CD8-positive, alpha-beta memory T cell (primary cell): Measurements from ENCODE around the gene CST11. TPM values are rescaled to one million over a fixed set of nuclear protein-coding genes. Genes with fewer than 3 reads are reported as not detected.

Experiments used
- CTCF ChIA-PET: fragments of 350-600 bp; sonication (Branson Sonifier 250); formaldehyde crosslinking; loops from one replicate; lab custom pipeline; 2021; ENCODE audit warnings: antibody characterized with exemption; lab: Charles Lee
- POLR2A ChIA-PET: fragments of 350-600 bp; sonication (Branson Sonifier 250); formaldehyde crosslinking; loops from one replicate; lab custom pipeline; 2021; ENCODE audit warnings: antibody characterized with exemption; lab: Charles Lee
- DNase-seq, 5 donors: peaks; one replicate each; pipeline versions ENCODE4 v3.0.0 to v3.0.0-alpha.2; 2020 to 2022; ENCODE audit warnings: mixed read lengths in 1 of 5
- H3K27ac ChIP-seq: one replicate; pipeline ENCODE4 v1.7.0; 2013; ENCODE audit warnings: low read depth, mild to moderate bottlenecking, low read length, moderate library complexity
- H3K27me3 ChIP-seq: 2 replicates; pipeline ENCODE4 v1.7.0; 2013; ENCODE audit warnings: low read length, mild to moderate bottlenecking; ENCODE audit not compliant: insufficient read depth, poor library complexity, severe bottlenecking
- H3K36me3 ChIP-seq: 2 replicates; pipeline ENCODE4 v1.7.0; 2013; ENCODE audit warnings: mild to moderate bottlenecking, low read length, moderate library complexity; ENCODE audit not compliant: insufficient read depth
- H3K4me1 ChIP-seq: 2 replicates; pipeline ENCODE4 v1.7.0; 2013; ENCODE audit warnings: mild to moderate bottlenecking, low read length, moderate library complexity; ENCODE audit not compliant: insufficient read depth
- H3K4me3 ChIP-seq: 2 replicates; pipeline ENCODE4 v1.7.0; 2013; ENCODE audit warnings: mild to moderate bottlenecking, low read length
- H3K9me3 ChIP-seq: 2 replicates; pipeline ENCODE4 v1.7.0; 2013; ENCODE audit warnings: mild to moderate bottlenecking, low read length
- H3K27ac Mint-ChIP-seq, 8 donors: one replicate each; pipeline ENCODE4 v1.8.0; 2020 to 2021; ENCODE audit warnings: mixed read lengths in 8 of 8, mild to moderate bottlenecking in 6 of 8, inconsistent platforms in 3 of 8, moderate library complexity in 3 of 8
- H3K27me3 Mint-ChIP-seq, 2 donors: one replicate each; pipeline ENCODE4 v1.8.0; 2020 to 2021; ENCODE audit warnings: mixed read lengths in 2 of 2, mild to moderate bottlenecking in 1 of 2, moderate library complexity in 1 of 2
- H3K36me3 Mint-ChIP-seq, 3 donors: one replicate each; pipeline ENCODE4 v1.8.0; 2020 to 2021; ENCODE audit warnings: mixed read lengths in 3 of 3, inconsistent platforms in 1 of 3, mild to moderate bottlenecking in 1 of 3
- H3K4me1 Mint-ChIP-seq, 3 donors: one replicate each; pipeline ENCODE4 v1.8.0; 2020 to 2021; ENCODE audit warnings: mixed read lengths in 3 of 3, inconsistent platforms in 1 of 3, mild to moderate bottlenecking in 1 of 3
- H3K4me3 Mint-ChIP-seq, 7 donors: one replicate each; pipeline ENCODE4 v1.8.0; 2020 to 2021; ENCODE audit warnings: mixed read lengths in 7 of 7, mild to moderate bottlenecking in 6 of 7, moderate library complexity in 4 of 7, inconsistent platforms in 2 of 7
- H3K9me3 Mint-ChIP-seq, 5 donors: one replicate each; pipeline ENCODE4 v1.8.0; 2020 to 2022; ENCODE audit warnings: mixed read lengths in 5 of 5, mild to moderate bottlenecking in 3 of 5, moderate library complexity in 2 of 5, inconsistent platforms in 1 of 5
- polyA plus RNA-seq: library from polyadenylated mRNA; unstranded; fragments of 300-500 nt; fragmentation: Illumina TruSeq; gene quantifications from one replicate; pipeline ENCODE4 v1.2.3, GENCODE V29; 2021
- total RNA-seq, 2 experiments: library from RNA; stranded (reverse); gene quantifications; one replicate each; pipeline ENCODE4 v1.2.3, GENCODE V29; 2021

Gene CST11
- total and polyA plus RNA-seq, 3 experiments from 2014 or later: not detected

GRCh38 chr20:23453549-23454543, 1.2 kb upstream of the CST11 start:
- ChIA-PET POLR2A (no interaction called here), CTCF (interaction anchor here (1.4 to 2.2 kb wide), 2 partner anchors 11 to 12 kb away, joined by 4 read pairs; no protein-coding TSS in a partner anchor)
- peaks cover 19% of the 10 kb centered on the region for H3K4me1 ChIP-seq
- no peak for DNase-seq
- no peak overlapping the region for H3K4me3 ChIP-seq
- no peaks in the 10 kb centered on the region for H3K36me3 ChIP-seq
- no peaks in the 10 kb centered on the region for H3K9me3 ChIP-seq
- H3K27me3 ChIP-seq: no peaks in the 10 kb centered on the region
- peaks cover 0 to 2% of the 10 kb centered on the region in 2 donors for H3K27me3 Mint-ChIP-seq
- H3K9me3 Mint-ChIP-seq: no peaks in the 10 kb centered on the region
- no peak overlapping the region for H3K4me3 Mint-ChIP-seq
- no peak overlapping the region for H3K27ac ChIP-seq
- peaks cover 29 to 38% (median 33%) of the 10 kb centered on the region in 3 donors for H3K4me1 Mint-ChIP-seq
- no peaks in the 10 kb centered on the region for H3K36me3 Mint-ChIP-seq
- no peak overlapping the region for H3K27ac Mint-ChIP-seq

- Histone ChIP-seq H3K4me3 (no peak overlapping the region), H3K27me3 (no peaks in the 10 kb centered on the region), H3K36me3 (no peaks in the 10 kb centered on the region), H3K4me1 (peaks cover 17% of the 10 kb centered on the region), H3K27ac (no peak overlapping the region), H3K9me3 (no peaks in the 10 kb centered on the region)
- Mint-ChIP-seq H3K4me1 (peaks cover 26 to 30% (median 26%) of the 10 kb centered on the region in 3 donors), H3K27ac (no peak overlapping the region), H3K4me3 (no peak overlapping the region), H3K9me3 (no peaks in the 10 kb centered on the region), H3K36me3 (no peaks in the 10 kb centered on the region), H3K27me3 (peaks cover 0 to 2% of the 10 kb centered on the region in 2 donors)
- ChIA-PET CTCF (interaction anchor here (1.3 to 1.4 kb wide), 2 partner anchors 10 kb away, joined by 4 to 5 read pairs; no protein-coding TSS in a partner anchor), POLR2A (no interaction called here)
- no peak for DNase-seq
Observed at GRCh38 chr20:23451956-23452487, 654 bp downstream of the CST11 start.

- ChIA-PET CTCF (interaction anchor here (1.3 kb wide), 1 partner anchor 8 kb away, joined by 5 read pairs; no protein-coding TSS in a partner anchor), POLR2A (no interaction called here)
- Histone ChIP-seq H3K36me3 (no peaks in the 10 kb centered on the region), H3K4me1 (peaks cover 6% of the 10 kb centered on the region), H3K4me3 (no peak overlapping the region), H3K9me3 (no peaks in the 10 kb centered on the region), H3K27me3 (no peaks in the 10 kb centered on the region), H3K27ac (no peak overlapping the region)
- no peak for DNase-seq
- H3K4me3 Mint-ChIP-seq: no peak overlapping the region
- no peaks in the 10 kb centered on the region for H3K9me3 Mint-ChIP-seq
- H3K27ac Mint-ChIP-seq: peak overlapping the region in 2 of 8 donors; percentile 5 to 14
- no peaks in the 10 kb centered on the region for H3K36me3 Mint-ChIP-seq
- peaks cover 15 to 18% (median 15%) of the 10 kb centered on the region in 3 donors for H3K4me1 Mint-ChIP-seq
- H3K27me3 Mint-ChIP-seq: peaks cover 0 to 2% of the 10 kb centered on the region in 2 donors
Observed at GRCh38 chr20:23450877-23451276, 1.8 kb downstream of the CST11 start.

- H3K27me3 Mint-ChIP-seq: peaks cover 0 to 2% of the 10 kb centered on the region in 2 donors
- no peak overlapping the region for H3K4me3 Mint-ChIP-seq
Observed at GRCh38 chr20:23449421-23449820, 3.3 kb downstream of the CST11 start.

GRCh38 chr20:23448167-23448566, 4.5 kb downstream of the CST11 start:
- Histone ChIP-seq H3K36me3 (no peaks in the 10 kb centered on the region), H3K4me3 (no peak overlapping the region)
- POLR2A ChIA-PET: no interaction called here

More at GRCh38 chr20:23449421-23449820, 3.3 kb downstream of the CST11 start:
- H3K4me1 Mint-ChIP-seq: peaks cover 7 to 10% (median 8%) of the 10 kb centered on the region in 3 donors
- no peak for DNase-seq
- ChIA-PET CTCF (no interaction called here), POLR2A (no interaction called here)
- peak overlapping the region in 3 of 8 donors; percentile 28 to 77 (median 64) for H3K27ac Mint-ChIP-seq
- Histone ChIP-seq H3K9me3 (no peaks in the 10 kb centered on the region), H3K4me1 (no peaks in the 10 kb centered on the region), H3K36me3 (no peaks in the 10 kb centered on the region), H3K27me3 (no peaks in the 10 kb centered on the region), H3K4me3 (no peak overlapping the region), H3K27ac (no peak overlapping the region)
- no peaks in the 10 kb centered on the region for H3K36me3 Mint-ChIP-seq
- H3K9me3 Mint-ChIP-seq: no peaks in the 10 kb centered on the region

GRCh38 chr20:23446505-23446904, 6.2 kb downstream of the CST11 start:
- no peaks in the 10 kb centered on the region for H3K36me3 ChIP-seq
- Mint-ChIP-seq H3K27ac (peak overlapping the region in 1 of 8 donors; percentile 58), H3K27me3 (peaks cover 0 to 3% of the 10 kb centered on the region in 2 donors), H3K4me3 (no peak overlapping the region), H3K9me3 (no peaks in the 10 kb centered on the region), H3K4me1 (peaks cover 7 to 14% (median 8%) of the 10 kb centered on the region in 3 donors), H3K36me3 (no peaks in the 10 kb centered on the region)
- H3K4me1 ChIP-seq: no peaks in the 10 kb centered on the region
- H3K4me3 ChIP-seq: no peak overlapping the region
- POLR2A ChIA-PET: no interaction called here
- CTCF ChIA-PET: interaction anchor here (1.5 kb wide), 1 partner anchor 10 kb away, joined by 5 read pairs; no protein-coding TSS in a partner anchor
- H3K27me3 ChIP-seq: no peaks in the 10 kb centered on the region
- no peaks in the 10 kb centered on the region for H3K9me3 ChIP-seq
- no peak overlapping the region for H3K27ac ChIP-seq
- no peak for DNase-seq

More at GRCh38 chr20:23448167-23448566, 4.5 kb downstream of the CST11 start:
- H3K27me3 Mint-ChIP-seq: peaks cover 0 to 2% of the 10 kb centered on the region in 2 donors
- no peaks in the 10 kb centered on the region for H3K36me3 Mint-ChIP-seq
- DNase-seq: no peak
- peaks cover 7 to 10% (median 8%) of the 10 kb centered on the region in 3 donors for H3K4me1 Mint-ChIP-seq
- H3K27ac Mint-ChIP-seq: no peak overlapping the region
- no peaks in the 10 kb centered on the region for H3K9me3 Mint-ChIP-seq
- H3K4me3 Mint-ChIP-seq: no peak overlapping the region
- Histone ChIP-seq H3K27me3 (no peaks in the 10 kb centered on the region), H3K27ac (no peak overlapping the region), H3K4me1 (no peaks in the 10 kb centered on the region), H3K9me3 (no peaks in the 10 kb centered on the region)
- CTCF ChIA-PET: no interaction called here

- Histone ChIP-seq H3K36me3 (no peaks in the 10 kb centered on the region), H3K27ac (no peak overlapping the region), H3K9me3 (no peaks in the 10 kb centered on the region), H3K4me3 (no peak overlapping the region), H3K27me3 (no peaks in the 10 kb centered on the region), H3K4me1 (no peaks in the 10 kb centered on the region)
- Mint-ChIP-seq H3K9me3 (no peaks in the 10 kb centered on the region), H3K4me3 (no peak overlapping the region), H3K36me3 (no peaks in the 10 kb centered on the region), H3K4me1 (peaks cover 7 to 14% (median 8%) of the 10 kb centered on the region in 3 donors), H3K27ac (peak overlapping the region in 2 of 8 donors; percentile 11 to 82), H3K27me3 (peaks cover 0 to 2% of the 10 kb centered on the region in 2 donors)
- DNase-seq: no peak
- ChIA-PET POLR2A (no interaction called here), CTCF (no interaction called here)
Observed at GRCh38 chr20:23445596-23446217, 7.0 kb downstream of the CST11 start.
